OCI-LY7 (cell line): Measurements from ENCODE around the gene DOP1A. TPM values are rescaled to one million over a fixed set of nuclear protein-coding genes. Genes with fewer than 3 reads are reported as not detected.

ENCODE experiments used
- BruUV-seq: library from RNA; stranded (reverse); fragments of 400-500 nt; replicated peaks from 2 replicates; lab custom pipeline; 2021; lab: Mats Ljungman, UMichigan
- CTCF ChIA-PET: fragments of 300-600 bp; sonication (Branson Sonifier 250); formaldehyde crosslinking; loops from one replicate; lab custom pipeline; 2022; ENCODE audit warnings: antibody characterized with exemption; ENCODE audit not compliant: unreplicated experiment; lab: Charles Lee
- POLR2A ChIA-PET: fragments of 300-600 bp; sonication (Branson Sonifier 250); formaldehyde crosslinking; loops from one replicate; lab custom pipeline; 2022; ENCODE audit warnings: antibody characterized with exemption; lab: Charles Lee
- DNase-seq: peaks from one replicate; pipeline ENCODE4 v3.0.0-alpha.2; 2015; ENCODE audit warnings: low spot score
- H2AFZ ChIP-seq: fragments of 200-600 bp; sonication (generic), shearing (Covaris generic); 2 replicates; pipeline ENCODE4 v1.6.1; 2014; ENCODE audit warnings: mild to moderate bottlenecking, antibody characterized with exemption, low read length, moderate library complexity
- H3K27ac ChIP-seq: fragments of 200-600 bp; sonication (generic); 2 replicates; pipeline ENCODE4 v1.5.1; 2014; ENCODE audit warnings: mixed run types, low read depth, mild to moderate bottlenecking, moderate library complexity, low read length, inconsistent platforms; ENCODE audit not compliant: poor library complexity, severe bottlenecking
- H3K36me3 ChIP-seq: fragments of 200-600 bp; sonication (generic); 2 replicates; pipeline ENCODE4 v1.6.1; 2014; ENCODE audit warnings: mild to moderate bottlenecking, antibody characterized with exemption, low read length, moderate library complexity, mixed read lengths; ENCODE audit not compliant: insufficient read depth
- H3K4me1 ChIP-seq: fragments of 200-600 bp; sonication (generic); 2 replicates; pipeline ENCODE4 v1.5.1; 2014; ENCODE audit warnings: mild to moderate bottlenecking, low read length; ENCODE audit not compliant: insufficient read depth, poor library complexity, severe bottlenecking
- H3K4me2 ChIP-seq: fragments of 200-600 bp; sonication (generic); 2 replicates; pipeline ENCODE4 v1.6.1; 2014; ENCODE audit warnings: mild to moderate bottlenecking, low read length
- H3K4me3 ChIP-seq: fragments of 200-600 bp; sonication (generic); 2 replicates; pipeline ENCODE4 v1.5.1; 2014; ENCODE audit warnings: mild to moderate bottlenecking, low read depth, low read length; ENCODE audit not compliant: poor library complexity, severe bottlenecking
- H3K79me2 ChIP-seq: fragments of 200-600 bp; sonication (generic); 2 replicates; pipeline ENCODE4 v1.6.1; 2016; ENCODE audit warnings: low read depth, mild to moderate bottlenecking, low read length, moderate library complexity, mixed read lengths; ENCODE audit not compliant: insufficient read depth
- H3K9me2 ChIP-seq: fragments of 200-600 bp; sonication (generic); 2 replicates; pipeline ENCODE4 v1.6.1; 2016; ENCODE audit warnings: mild to moderate bottlenecking, low read length, mixed read lengths; ENCODE audit not compliant: insufficient read depth
- H3K9me3 ChIP-seq: fragments of 200-600 bp; sonication (generic); 2 replicates; pipeline ENCODE4 v1.6.1; 2014; ENCODE audit warnings: mild to moderate bottlenecking, mixed run types, low read length, mixed read lengths
- H4K20me1 ChIP-seq: fragments of 200-600 bp; sonication (generic); 2 replicates; pipeline ENCODE4 v1.6.1; 2014; ENCODE audit warnings: mild to moderate bottlenecking, antibody characterized with exemption, low read length, moderate library complexity, mixed read lengths; ENCODE audit not compliant: insufficient read depth
- CTCF ChIP-seq: fragments of 200-600 bp; sonication (generic); conservative IDR thresholded peaks from 2 replicates; pipeline ENCODE4 v1.5.1; 2014; ENCODE audit warnings: mild to moderate bottlenecking, antibody characterized with exemption, low read length, moderate library complexity, mixed read lengths
- EZH2phosphoT487 ChIP-seq: fragments of 200-600 bp; sonication (generic); IDR thresholded peaks from 2 replicates; pipeline ENCODE4 v1.6.1; 2018; ENCODE audit warnings: low read depth, borderline replicate concordance, mild to moderate bottlenecking, mixed run types, antibody characterized with exemption, low read length, moderate library complexity, mixed read lengths
- intact Hi-C: fragments of 100-400 bp; cut with micrococcal nuclease; formaldehyde crosslinking; loops from one replicate; pipeline ENCODE4 v1.10.0; 2022; ENCODE audit not compliant: unreplicated experiment
- total RNA-seq, 2 experiments: library from RNA; depleted of rRNA in 1 of 2; stranded (reverse); fragments of >200 nt in 1 of 2; shearing (Covaris generic) in 1 of 2; gene quantifications; 2 replicates each; pipeline ENCODE4 v1.2.3, GENCODE V29; 2014 to 2022

The DOP1A gene
- total RNA-seq, 2 experiments from 2014 or later = 25.2 to 25.6 TPM

- H2AFZ ChIP-seq = no peak overlapping the region
- ChIA-PET POLR2A (no interaction called here), CTCF (no interaction called here)
- no TSS peak for BruUV-seq
- H3K79me2 ChIP-seq = no peaks in the 10 kb centered on the region
- peaks cover 99% of the 10 kb centered on the region for H3K36me3 ChIP-seq
- intact Hi-C loops = no loop called here
- H3K4me3 ChIP-seq = no peak overlapping the region
- H3K9me3 ChIP-seq = no peaks in the 10 kb centered on the region
- no peak for DNase-seq
- no peak for TF ChIP-seq EZH2phosphoT487
- no peak for TF ChIP-seq CTCF
- no peaks in the 10 kb centered on the region for H3K4me1 ChIP-seq
- no peaks in the 10 kb centered on the region for H3K9me2 ChIP-seq
- H4K20me1 ChIP-seq = no peaks in the 10 kb centered on the region
- H3K4me2 ChIP-seq = no peak overlapping the region
- no peak overlapping the region for H3K27ac ChIP-seq
Measured at GRCh38 chr6:83168556-83168955, 101.1 kb downstream of the DOP1A start.

GRCh38 chr6:83169106-83169505 lies 101.6 kb downstream of the DOP1A start:
- no peak overlapping the region for H3K4me2 ChIP-seq
- no peak overlapping the region for H3K4me3 ChIP-seq
- POLR2A ChIA-PET = interaction anchor here (1.1 kb wide), 1 partner anchor 9 kb away, joined by 5 read pairs; no protein-coding TSS in a partner anchor
- no peak overlapping the region for H3K27ac ChIP-seq
- no peak for TF ChIP-seq EZH2phosphoT487
- no peak for TF ChIP-seq CTCF
- no peak for DNase-seq
- H2AFZ ChIP-seq = no peak overlapping the region
- CTCF ChIA-PET = no interaction called here
- H3K4me1 ChIP-seq = no peaks in the 10 kb centered on the region
- H3K36me3 ChIP-seq = peaks cover 96% of the 10 kb centered on the region
- H4K20me1 ChIP-seq = no peaks in the 10 kb centered on the region
- no TSS peak for BruUV-seq
- H3K9me3 ChIP-seq = no peaks in the 10 kb centered on the region
- no peaks in the 10 kb centered on the region for H3K9me2 ChIP-seq
- intact Hi-C loops = no loop called here
- no peaks in the 10 kb centered on the region for H3K79me2 ChIP-seq

GRCh38 chr6:83169511-83169910 lies 102.0 kb downstream of the DOP1A start:
- Histone ChIP-seq H3K9me3 (no peaks in the 10 kb centered on the region), H3K9me2 (no peaks in the 10 kb centered on the region), H3K4me3 (no peak overlapping the region), H3K36me3 (peaks cover 96% of the 10 kb centered on the region), H4K20me1 (no peaks in the 10 kb centered on the region), H3K4me2 (no peak overlapping the region), H2AFZ (no peak overlapping the region), H3K4me1 (no peaks in the 10 kb centered on the region), H3K27ac (no peak overlapping the region), H3K79me2 (no peaks in the 10 kb centered on the region)
- CTCF ChIA-PET = no interaction called here
- BruUV-seq = no TSS peak
- POLR2A ChIA-PET = interaction anchor here (1.1 kb wide), 1 partner anchor 9 kb away, joined by 5 read pairs; no protein-coding TSS in a partner anchor
- TF ChIP-seq CTCF (no peak), EZH2phosphoT487 (no peak)
- intact Hi-C loops = no loop called here
- DNase-seq = no peak
